RKO (cell line): ENCODE results near the gene UBAC2.
"Not testable (repeated sequence)": the region's sequence is repeated elsewhere in the genome, so short reads cannot be mapped to it uniquely, and the experiment has no call there.

Experiments
- DNase-seq: peaks from one replicate; pipeline ENCODE4 v3.0.0-alpha.2; 2016; ENCODE audit warnings: low spot score

The UBAC2 gene

GRCh38 chr13:99249178-99249577, 48.5 kb downstream of the UBAC2 start:
- DNase-seq, result not testable (repeated sequence)

- DNase-seq, result not testable (repeated sequence)
Measured at GRCh38 chr13:99249606-99250005, 49.0 kb downstream of the UBAC2 start.

GRCh38 chr13:99250982-99251825, 50.5 kb downstream of the UBAC2 start:
- no peak for DNase-seq

- no peak for DNase-seq
Measured at GRCh38 chr13:99251921-99252320, 51.3 kb downstream of the UBAC2 start.

- DNase-seq, result no peak
Measured at GRCh38 chr13:99254830-99255229, 54.2 kb downstream of the UBAC2 start.

GRCh38 chr13:99255271-99255670, 54.6 kb downstream of the UBAC2 start:
- no peak for DNase-seq

GRCh38 chr13:99256283-99256682, 55.6 kb downstream of the UBAC2 start:
- no peak for DNase-seq

GRCh38 chr13:99256709-99257108, 56.1 kb downstream of the UBAC2 start:
- no peak for DNase-seq

- no peak for DNase-seq
Measured at GRCh38 chr13:99257291-99257690, 56.6 kb downstream of the UBAC2 start.

GRCh38 chr13:99258210-99258860, 57.7 kb downstream of the UBAC2 start, which contains the start of gene GPR18:
GPR18 (minus strand) TSS chr13:99258379; CDS start chr13:99255872, 2,507 bp downstream.
- no peak for DNase-seq

GRCh38 chr13:99258946-99259345, 58.3 kb downstream of the UBAC2 start:
- no peak for DNase-seq

- DNase-seq, result no peak
Measured at GRCh38 chr13:99260216-99260615, 59.6 kb downstream of the UBAC2 start.

- no peak for DNase-seq
Measured at GRCh38 chr13:99261059-99261458, 60.4 kb downstream of the UBAC2 start.

- no peak for DNase-seq
Measured at GRCh38 chr13:99263126-99263785, 62.6 kb downstream of the UBAC2 start.

GRCh38 chr13:99264051-99264450, 63.4 kb downstream of the UBAC2 start:
- no peak for DNase-seq

GRCh38 chr13:99265162-99265800, 64.6 kb downstream of the UBAC2 start:
- no peak for DNase-seq

- peak; percentile 22 for DNase-seq
Measured at GRCh38 chr13:99265821-99266426, 65.3 kb downstream of the UBAC2 start.

GRCh38 chr13:99266827-99267226, 66.2 kb downstream of the UBAC2 start:
- DNase-seq, result no peak

GRCh38 chr13:99267927-99268326, 67.3 kb downstream of the UBAC2 start:
- no peak for DNase-seq

GRCh38 chr13:99268822-99269221, 68.2 kb downstream of the UBAC2 start:
- DNase-seq, result no peak

- peak; percentile 60 for DNase-seq
Measured at GRCh38 chr13:99269627-99270241, 69.1 kb downstream of the UBAC2 start.
